HG02943 (cell line): ENCODE results near the gene ESR2.
"Not testable (repeated sequence)": the region's sequence is repeated elsewhere in the genome, so short reads cannot be mapped to it uniquely, and the experiment has no call there.

Experiments used
- ATAC-seq: cut with Tn5 transposase; IDR thresholded peaks from one replicate; pipeline ENCODE4 v1.9.1; 2021; ENCODE audit warnings: mild to moderate bottlenecking, low read depth, moderate library complexity; ENCODE audit not compliant: unreplicated experiment

The ESR2 gene

DNA sequence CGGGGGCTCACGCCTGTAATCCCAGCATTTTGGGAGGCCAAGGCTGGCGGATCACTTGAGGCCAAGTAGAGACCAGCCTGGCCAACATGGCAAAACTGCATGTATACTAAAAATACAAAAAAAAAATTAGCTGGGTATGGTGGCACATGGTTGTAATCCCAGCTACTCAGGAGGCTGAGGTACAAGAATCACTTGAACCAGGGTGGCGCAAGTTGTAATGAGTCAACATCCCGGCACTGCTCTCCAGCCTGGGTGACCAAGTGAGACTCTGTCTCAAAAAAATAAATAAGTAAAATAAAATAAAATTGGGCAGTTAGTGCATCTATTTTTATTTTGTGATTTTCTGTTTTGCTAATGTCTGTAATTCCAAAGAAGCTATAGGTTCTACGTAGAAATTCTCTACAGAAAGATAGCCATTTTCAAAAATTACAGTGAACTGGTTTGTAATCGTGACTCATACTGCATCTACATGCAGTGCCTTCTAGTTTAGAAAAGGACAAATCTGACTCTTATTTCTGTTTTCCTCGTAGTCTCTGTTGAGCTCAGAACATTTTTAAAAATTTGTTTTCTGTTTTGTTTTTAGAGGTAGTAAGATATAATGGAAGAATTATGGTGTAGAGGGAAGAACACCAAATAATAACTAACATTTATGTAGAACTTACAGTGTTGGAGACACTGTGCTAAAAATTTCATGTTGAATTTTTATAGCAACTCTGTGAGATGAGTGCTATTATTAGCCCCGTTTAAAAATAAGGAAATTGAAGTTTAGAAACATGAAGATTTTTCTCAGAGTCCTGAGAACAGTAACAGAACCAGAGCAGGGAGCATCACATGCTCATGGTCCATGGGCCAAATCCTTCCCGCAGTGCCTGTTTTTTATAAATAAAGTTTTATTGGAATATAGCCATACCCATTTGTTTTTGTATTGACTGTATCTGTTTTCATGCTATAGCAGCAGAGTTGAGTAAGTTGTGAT is 240.2 kb downstream of the ESR2 start:
- no peak for ATAC-seq

DNA sequence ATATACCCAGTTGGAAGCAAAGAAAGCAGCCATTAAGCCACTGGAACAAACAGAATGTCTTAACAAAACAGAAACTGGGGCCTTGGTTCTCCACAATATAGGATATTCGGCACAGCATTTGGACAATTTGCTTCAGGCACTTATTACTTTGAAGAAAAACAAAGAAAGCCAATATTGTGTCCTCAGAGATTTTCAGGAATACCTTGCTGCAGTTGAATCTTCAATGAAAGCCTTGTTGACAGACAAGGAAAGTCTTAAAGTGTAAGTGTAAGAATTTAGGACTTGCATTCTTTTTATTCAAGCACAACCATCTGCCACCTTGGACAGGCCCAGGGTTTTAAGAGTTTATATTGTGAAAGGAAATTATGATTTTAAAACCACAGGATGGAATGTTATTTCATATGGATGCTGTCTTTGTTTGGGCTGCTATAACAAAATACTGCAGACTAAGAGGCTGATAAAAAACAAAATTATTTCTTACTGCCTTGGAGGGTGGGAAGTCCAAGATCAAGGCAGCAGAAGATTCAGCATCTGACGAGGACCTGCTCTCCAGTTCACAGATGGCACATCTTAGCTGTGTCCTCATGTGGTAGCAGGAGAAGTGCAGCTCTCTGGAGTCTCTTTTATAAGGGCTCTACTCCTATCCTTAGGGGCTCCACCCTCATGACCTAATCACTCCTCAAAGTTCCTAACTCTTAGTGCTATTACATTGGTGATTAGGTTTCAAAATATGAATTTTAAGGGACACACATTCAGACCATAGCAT is 244.4 kb downstream of the ESR2 start:
- ATAC-seq = no peak

DNA sequence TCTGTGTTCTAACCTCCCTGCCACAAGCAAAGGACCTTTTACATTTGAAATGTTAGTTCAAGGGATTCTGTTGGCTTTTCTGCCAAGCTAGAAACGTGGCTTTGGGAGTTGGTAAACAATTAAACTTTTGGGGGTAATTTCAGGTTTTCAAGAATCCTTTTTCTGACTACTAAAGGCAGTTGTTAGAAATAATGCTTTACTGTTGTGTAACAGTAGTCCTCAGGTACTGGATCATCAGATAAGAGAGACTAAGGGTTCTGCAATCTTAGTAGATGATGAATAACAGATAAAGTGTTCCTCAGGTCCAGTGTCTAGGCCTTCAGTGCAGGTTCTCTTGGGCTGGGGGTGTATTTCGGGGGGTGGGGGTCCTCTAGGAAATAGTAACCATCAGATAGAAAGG is 249.1 kb downstream of the ESR2 start:
- no peak for ATAC-seq

DNA sequence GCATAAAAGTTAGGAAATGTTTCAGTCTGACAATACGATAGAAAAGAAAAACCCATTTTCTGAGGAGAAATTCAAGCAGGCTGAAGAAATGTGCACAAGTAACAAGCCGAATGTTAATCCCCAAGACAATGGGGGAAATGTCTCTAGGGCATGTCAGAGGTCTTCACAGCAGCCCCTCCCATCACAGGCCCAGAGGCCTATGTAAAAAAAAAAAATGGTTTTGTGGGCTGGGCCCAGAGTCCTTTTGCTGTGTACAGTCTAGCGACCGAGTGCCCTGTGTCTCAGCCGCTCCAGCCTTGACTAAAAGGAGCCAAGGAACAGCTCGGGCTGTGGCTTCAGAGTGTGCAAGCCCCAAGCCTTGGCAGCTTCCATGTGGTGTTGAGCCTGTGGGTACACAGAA is 250.9 kb downstream of the ESR2 start:
- not testable (repeated sequence) for ATAC-seq

DNA sequence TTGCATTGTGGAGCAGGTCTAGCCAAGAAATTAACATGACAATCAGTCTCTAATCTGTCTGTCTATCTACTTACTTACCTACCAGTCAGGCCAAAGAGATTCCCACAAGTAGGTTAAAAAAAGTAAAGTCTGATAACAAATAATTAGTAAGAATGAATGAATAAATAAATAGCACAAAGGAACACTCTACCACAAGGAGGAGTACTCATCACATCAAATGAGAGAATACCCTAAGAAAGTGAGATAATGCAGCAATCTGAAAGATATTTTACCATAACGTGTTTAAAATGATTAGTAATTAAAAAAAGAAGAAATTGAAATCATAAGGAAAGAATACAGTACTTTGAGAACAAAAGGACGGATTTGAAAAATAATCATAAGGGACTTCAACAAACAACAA is 254.1 kb downstream of the ESR2 start:
- ATAC-seq = no peak

DNA sequence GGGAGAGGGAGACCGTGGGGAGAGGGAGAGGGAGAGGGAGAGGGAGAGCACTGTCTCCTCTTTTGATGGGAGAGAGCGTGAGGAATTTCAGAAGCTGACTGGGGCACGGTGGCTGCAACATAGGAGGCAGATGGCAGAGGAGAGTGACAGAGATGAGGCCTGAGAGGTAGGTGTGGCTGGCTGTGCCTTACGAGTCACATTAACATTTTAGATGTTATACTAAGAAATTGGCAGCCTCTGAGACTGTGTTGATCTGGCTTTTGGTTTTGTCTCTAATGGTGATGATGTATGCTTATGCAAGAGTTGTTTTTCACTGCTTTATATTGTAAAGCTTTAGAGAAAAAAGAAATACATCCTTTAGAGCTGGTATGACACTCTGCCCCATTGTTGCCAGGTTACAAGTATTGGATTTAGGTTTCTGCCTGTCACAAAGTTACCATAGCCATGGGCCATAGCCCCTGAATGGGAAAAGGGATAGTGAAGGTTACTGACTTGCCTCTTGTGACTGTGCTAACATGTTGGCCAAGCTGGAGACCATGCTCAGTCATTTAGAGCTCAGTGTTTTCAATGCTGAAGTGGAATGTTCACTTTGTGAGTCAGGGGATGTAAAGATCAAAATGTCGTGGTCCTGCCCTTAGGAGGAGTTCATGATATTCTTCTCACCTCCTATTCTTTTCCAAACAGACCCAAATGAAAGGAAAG is 255.2 kb downstream of the ESR2 start:
- ATAC-seq = no peak

DNA sequence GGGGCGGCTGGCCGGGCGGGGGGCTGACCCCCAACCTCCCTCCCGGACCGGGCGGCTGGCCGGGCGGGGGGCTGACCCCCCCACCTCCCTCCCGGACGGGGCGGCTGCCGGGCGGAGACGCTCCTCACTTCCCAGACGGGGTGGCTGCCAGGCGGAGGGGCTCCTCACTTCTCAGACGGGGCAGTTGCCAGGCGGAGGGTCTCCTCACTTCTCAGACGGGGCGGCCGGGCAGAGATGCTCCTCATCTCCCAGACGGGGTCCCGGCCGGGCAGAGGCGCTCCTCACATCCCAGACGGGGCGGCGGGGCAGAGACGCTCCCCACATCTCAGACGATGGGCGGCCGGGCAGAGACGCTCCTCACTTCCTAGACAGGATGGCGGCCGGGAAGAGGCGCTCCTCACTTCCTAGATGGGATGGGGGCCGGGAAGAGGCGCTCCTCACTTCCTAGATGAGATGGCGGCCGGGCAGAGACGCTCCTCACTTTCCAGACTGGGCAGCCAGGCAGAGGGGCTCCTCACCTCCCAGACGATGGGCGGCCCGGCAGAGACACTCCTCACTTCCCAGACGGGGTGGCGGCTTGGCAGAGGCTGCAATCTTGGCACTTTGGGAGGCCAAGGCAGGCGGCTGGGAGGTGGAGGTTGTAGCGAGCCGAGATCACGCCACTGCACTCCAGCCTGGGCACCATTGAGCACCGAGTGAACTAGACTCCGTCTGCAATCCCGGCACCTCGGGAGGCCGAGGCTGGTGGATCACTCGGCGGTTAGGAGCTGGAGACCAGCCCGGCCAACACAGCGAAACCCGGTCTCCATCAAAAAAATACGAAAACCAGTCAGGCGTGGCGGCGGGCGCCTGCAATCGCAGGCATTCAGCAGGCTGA is 256.1 kb downstream of the ESR2 start:
- not testable (repeated sequence) for ATAC-seq

DNA sequence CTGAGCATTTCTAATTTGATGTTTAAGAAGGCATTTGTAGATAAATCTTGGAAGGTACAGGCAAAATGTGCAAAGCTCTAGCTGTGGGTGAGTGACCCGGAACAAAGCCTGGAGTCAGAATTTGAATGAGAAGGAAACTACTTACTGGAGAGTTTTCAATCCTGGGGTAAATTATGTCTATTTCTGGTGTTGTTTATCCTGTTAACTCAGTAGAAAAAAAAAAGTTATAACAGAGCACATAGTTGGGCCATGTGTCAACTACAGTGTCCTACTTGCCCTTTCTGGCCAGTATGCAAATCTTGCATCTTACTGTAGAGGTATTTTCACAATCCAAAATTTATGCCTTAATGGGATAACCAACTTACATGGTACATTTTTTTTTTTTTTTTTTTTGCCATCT is 259.0 kb downstream of the ESR2 start:
- ATAC-seq = no peak
